GM18858 (cell line): Measurements from ENCODE around the gene LRP10.
"Not testable (repeated sequence)": the region's sequence is repeated elsewhere in the genome, so short reads cannot be mapped to it uniquely, and the experiment has no call there.

Experiments
- ATAC-seq: cut with Tn5 transposase; IDR thresholded peaks from one replicate; pipeline ENCODE4 v1.9.1; 2021; ENCODE audit not compliant: unreplicated experiment

LRP10 gene

GRCh38 chr14:22843123-22843925 lies 28.2 kb upstream of the LRP10 start:
- ATAC-seq = no peak

- ATAC-seq = no peak
Measured at GRCh38 chr14:22844221-22845102, 27.1 kb upstream of the LRP10 start.

- no peak for ATAC-seq
Measured at GRCh38 chr14:22845103-22845394, 26.5 kb upstream of the LRP10 start.

GRCh38 chr14:22845821-22846625 lies 25.5 kb upstream of the LRP10 start:
- ATAC-seq = no peak

GRCh38 chr14:22846811-22847307 lies 24.7 kb upstream of the LRP10 start:
- no peak for ATAC-seq

- no peak for ATAC-seq
Measured at GRCh38 chr14:22847661-22848341, 23.7 kb upstream of the LRP10 start.

GRCh38 chr14:22848351-22849164 lies 23.0 kb upstream of the LRP10 start:
- ATAC-seq = no peak

GRCh38 chr14:22849212-22849819 lies 22.2 kb upstream of the LRP10 start:
- ATAC-seq = no peak

GRCh38 chr14:22850944-22851764 lies 20.4 kb upstream of the LRP10 start:
- no peak for ATAC-seq

GRCh38 chr14:22852178-22852577 lies 19.4 kb upstream of the LRP10 start:
- ATAC-seq = not testable (repeated sequence)

- ATAC-seq = no peak
Measured at GRCh38 chr14:22852599-22852939, 19.0 kb upstream of the LRP10 start.

GRCh38 chr14:22852940-22853767 lies 18.4 kb upstream of the LRP10 start:
- ATAC-seq = peak; percentile 43

- not testable (repeated sequence) for ATAC-seq
Measured at GRCh38 chr14:22854296-22854695, 17.2 kb upstream of the LRP10 start.

- ATAC-seq = no peak
Measured at GRCh38 chr14:22854963-22855724, 16.4 kb upstream of the LRP10 start.

GRCh38 chr14:22856428-22856827 lies 15.1 kb upstream of the LRP10 start:
- no peak for ATAC-seq

- not testable (repeated sequence) for ATAC-seq
Measured at GRCh38 chr14:22860377-22860776, 11.2 kb upstream of the LRP10 start.

- no peak for ATAC-seq
Measured at GRCh38 chr14:22861651-22862050, 9.9 kb upstream of the LRP10 start.
